IPS-15b (cell line): ENCODE data around the gene HIKESHI.

ENCODE experiments used
- H3K27me3 ChIP-seq: one replicate; pipeline ENCODE4 v1.6.1; 2013; ENCODE audit warnings: low read length; ENCODE audit not compliant: control insufficient read depth, insufficient read depth
- H3K36me3 ChIP-seq: one replicate; pipeline ENCODE4 v1.6.1; 2013; ENCODE audit warnings: low read length; ENCODE audit not compliant: control insufficient read depth, insufficient read depth
- H3K4me1 ChIP-seq: one replicate; pipeline ENCODE4 v1.6.1; 2013; ENCODE audit warnings: mild to moderate bottlenecking, low read length; ENCODE audit not compliant: control insufficient read depth, insufficient read depth
- H3K4me3 ChIP-seq: one replicate; pipeline ENCODE4 v1.5.1; 2013; ENCODE audit warnings: low read depth, low read length
- H3K9ac ChIP-seq: one replicate; pipeline ENCODE4 v1.6.1; 2013; ENCODE audit warnings: low read depth, mild to moderate bottlenecking, low read length
- H3K9me3 ChIP-seq: one replicate; pipeline ENCODE4 v1.6.1; 2013; ENCODE audit warnings: mild to moderate bottlenecking, low read length; ENCODE audit not compliant: control insufficient read depth, insufficient read depth

HIKESHI gene

DNA sequence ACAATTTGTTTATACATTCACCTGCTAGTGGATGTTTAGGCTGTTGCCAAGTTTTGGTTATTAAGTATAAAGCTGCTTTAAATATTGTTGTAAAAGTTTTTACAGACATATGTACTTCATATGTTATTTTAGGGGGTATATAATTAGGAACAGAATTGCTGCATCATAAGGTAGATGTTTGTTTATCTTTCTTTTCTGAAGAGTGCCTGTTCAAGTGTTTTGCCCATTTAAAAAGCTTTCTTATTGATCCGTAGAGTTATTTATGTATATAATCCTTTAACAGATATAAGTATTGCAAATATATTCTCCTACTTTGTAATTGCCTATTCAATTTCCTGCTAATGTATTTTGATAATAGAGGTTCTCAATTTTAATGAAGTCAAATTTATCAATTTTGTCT is 61.4 kb downstream of the HIKESHI start:
- no peak overlapping the region for H3K4me3 ChIP-seq

DNA sequence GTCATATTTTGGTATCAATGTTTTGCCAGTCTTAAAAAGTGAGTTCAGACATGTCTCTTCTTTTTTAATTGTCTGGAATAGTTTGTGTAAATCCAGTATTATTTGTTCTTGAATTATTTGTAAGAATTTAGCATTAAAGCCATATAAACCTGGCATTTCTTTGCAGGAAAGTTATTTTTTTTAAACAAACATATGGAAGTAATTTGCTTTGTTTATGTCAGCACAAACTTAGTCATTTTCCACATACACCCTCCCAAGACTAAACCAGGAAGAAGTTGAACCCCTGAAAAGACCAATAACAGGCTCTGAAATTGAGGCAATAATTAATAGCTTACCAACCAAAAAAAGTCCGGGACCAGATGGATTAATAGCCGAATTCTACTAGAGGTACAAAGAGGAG is 63.5 kb downstream of the HIKESHI start:
- Histone ChIP-seq H3K4me3 (no peak overlapping the region), H3K9me3 (no peaks in the 10 kb centered on the region), H3K4me1 (no peaks in the 10 kb centered on the region), H3K36me3 (no peaks in the 10 kb centered on the region), H3K27me3 (no peaks in the 10 kb centered on the region), H3K9ac (no peak overlapping the region)

More for the DNA sequence above, 61.4 kb downstream of the HIKESHI start:
- Histone ChIP-seq H3K27me3 (no peaks in the 10 kb centered on the region), H3K4me1 (no peaks in the 10 kb centered on the region), H3K9ac (no peak overlapping the region), H3K36me3 (no peaks in the 10 kb centered on the region), H3K9me3 (no peaks in the 10 kb centered on the region)

DNA sequence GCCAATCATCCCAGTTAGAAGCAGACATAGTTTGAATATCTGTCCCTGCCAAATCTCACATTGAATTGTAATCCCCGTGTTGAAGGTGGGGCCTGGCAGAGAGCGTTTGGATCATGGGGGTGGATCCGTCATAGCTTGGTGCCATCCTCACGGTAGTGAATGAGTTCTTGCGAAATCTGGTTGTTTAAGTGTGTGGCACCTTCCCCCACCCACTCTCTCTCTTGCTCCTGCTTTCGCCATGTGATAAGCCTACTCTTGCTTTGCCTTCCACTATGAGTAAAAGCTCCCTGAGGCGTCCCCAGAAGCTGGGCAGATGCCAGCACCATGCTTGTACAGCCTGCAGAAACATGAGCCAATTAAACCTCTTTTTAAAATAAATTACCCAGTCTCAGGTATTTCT is 67.6 kb downstream of the HIKESHI start:
- H3K36me3 ChIP-seq, result no peaks in the 10 kb centered on the region
- no peak overlapping the region for H3K9ac ChIP-seq
- H3K4me3 ChIP-seq, result no peak overlapping the region
- H3K4me1 ChIP-seq, result no peaks in the 10 kb centered on the region
- H3K9me3 ChIP-seq, result no peaks in the 10 kb centered on the region
- H3K27me3 ChIP-seq, result peaks cover 7% of the 10 kb centered on the region

DNA sequence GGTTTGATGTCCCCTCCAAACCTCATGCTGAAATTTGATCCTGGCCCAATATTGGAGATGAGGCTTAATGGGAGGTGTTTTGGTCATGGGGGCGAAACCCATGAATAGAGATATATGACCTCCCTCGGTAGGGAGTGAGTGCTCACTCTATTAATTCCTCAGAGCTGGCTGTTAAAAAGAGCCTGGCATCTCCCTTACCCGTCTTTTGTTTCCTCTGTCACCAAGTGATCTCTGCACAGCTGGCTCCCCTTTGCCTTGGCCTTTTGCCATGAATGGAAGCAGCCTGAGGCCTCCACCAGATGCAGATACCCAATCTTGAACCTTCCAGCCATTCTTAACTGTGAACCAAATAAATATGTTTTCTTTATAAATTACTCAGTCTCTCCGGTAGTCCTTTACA is 68.1 kb downstream of the HIKESHI start:
- H3K9me3 ChIP-seq, result no peaks in the 10 kb centered on the region
- no peak overlapping the region for H3K9ac ChIP-seq
- no peaks in the 10 kb centered on the region for H3K4me1 ChIP-seq
- no peak overlapping the region for H3K4me3 ChIP-seq
- peaks cover 7% of the 10 kb centered on the region for H3K27me3 ChIP-seq
- no peaks in the 10 kb centered on the region for H3K36me3 ChIP-seq

DNA sequence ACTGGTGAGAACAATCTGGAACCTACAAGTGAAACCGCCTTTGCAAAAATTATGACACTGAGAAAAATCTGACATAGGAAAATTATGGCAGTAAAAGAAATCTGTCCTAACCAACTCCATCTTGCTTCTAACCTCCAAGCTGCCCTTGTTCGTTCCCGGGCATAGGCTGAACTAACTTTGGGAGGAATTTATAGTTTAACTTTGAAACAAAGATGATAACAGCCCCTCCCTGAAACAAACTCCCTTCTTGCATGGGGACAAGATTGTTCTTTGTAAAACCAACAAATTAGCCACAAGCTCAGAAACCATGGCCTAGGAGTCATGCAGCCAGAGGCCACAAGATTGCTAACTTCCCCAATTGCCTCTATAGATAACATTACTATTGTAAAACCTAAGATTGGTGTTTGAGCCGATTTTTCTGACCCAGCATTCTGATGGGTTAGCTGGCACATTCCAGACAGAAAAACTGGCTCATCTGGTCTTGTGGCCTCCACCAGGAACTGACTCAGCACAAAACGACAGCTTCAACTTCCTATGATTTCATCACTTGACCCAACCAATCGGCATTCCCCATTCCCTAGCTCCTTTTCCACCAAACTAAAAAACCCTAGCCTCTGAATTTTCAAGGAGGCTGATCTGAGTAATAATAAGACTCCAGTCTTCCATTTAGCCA is 69.0 kb downstream of the HIKESHI start:
- no peaks in the 10 kb centered on the region for H3K4me1 ChIP-seq
- H3K9me3 ChIP-seq, result no peaks in the 10 kb centered on the region
- peaks cover 10% of the 10 kb centered on the region for H3K27me3 ChIP-seq
- H3K4me3 ChIP-seq, result no peak overlapping the region
- H3K36me3 ChIP-seq, result no peaks in the 10 kb centered on the region
- H3K9ac ChIP-seq, result no peak overlapping the region

DNA sequence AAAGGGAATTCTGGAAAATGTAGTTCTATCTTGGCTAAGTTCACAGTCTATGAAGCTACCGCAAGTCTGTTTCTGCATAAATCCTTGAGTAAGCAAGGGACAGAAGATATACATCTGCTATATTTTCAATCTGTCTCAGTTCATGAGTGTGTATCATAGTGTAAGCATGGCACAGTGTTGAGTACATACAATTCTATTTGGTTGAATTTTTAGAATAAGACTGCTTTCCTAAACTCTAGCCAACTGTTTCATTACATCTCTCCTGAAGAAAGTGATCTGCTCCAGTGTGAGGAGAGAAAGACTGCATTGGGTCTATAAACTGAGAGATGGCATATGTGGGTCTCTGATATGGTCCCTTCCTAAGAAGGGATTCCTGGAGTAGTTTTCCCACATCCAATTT is 70.0 kb downstream of the HIKESHI start:
- no peaks in the 10 kb centered on the region for H3K4me1 ChIP-seq
- H3K27me3 ChIP-seq, result peaks cover 10% of the 10 kb centered on the region
- no peaks in the 10 kb centered on the region for H3K9me3 ChIP-seq
- H3K4me3 ChIP-seq, result no peak overlapping the region
- no peak overlapping the region for H3K9ac ChIP-seq
- no peaks in the 10 kb centered on the region for H3K36me3 ChIP-seq

DNA sequence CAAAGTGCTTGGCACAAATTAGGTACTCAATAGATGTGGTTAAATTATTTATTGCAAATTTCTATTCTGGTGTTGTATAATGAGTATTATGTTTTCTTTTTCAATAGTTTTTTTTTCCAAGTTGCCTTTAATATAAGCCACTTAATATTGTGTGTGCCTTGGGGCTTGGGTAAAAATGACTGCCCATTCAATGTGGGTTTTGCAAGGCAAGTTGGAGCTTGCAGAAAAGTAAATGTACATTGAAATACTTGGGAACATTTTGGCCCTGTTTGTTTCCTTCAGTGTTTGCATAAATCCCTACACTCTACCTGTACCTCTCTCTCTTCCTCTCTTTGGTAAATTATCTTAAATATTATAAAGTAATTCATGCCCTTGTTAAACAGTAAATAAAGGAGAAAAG is 70.5 kb downstream of the HIKESHI start:
- Histone ChIP-seq H3K4me1 (no peaks in the 10 kb centered on the region), H3K9me3 (no peaks in the 10 kb centered on the region), H3K36me3 (no peaks in the 10 kb centered on the region), H3K4me3 (no peak overlapping the region), H3K27me3 (peaks cover 10% of the 10 kb centered on the region), H3K9ac (no peak overlapping the region)

DNA sequence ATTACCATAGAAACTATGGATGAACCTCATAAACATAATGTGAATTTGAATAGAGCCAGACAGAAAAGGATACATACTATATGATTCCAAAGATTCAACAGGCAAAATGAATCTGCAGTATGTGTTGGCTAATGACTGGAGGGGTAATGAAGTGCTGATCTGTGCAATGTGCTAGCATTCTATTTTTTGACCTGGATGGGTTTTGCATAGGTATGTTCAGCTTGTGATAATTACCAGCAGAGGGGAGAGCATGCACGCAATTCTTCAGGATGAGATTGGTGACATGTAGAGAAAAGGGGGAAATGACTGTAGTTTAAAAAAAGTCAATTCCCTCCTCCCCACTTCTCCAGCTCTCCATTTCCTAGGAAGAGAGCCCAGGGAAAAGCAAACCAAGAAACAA is 72.0 kb downstream of the HIKESHI start:
- no peak overlapping the region for H3K9ac ChIP-seq
- H3K9me3 ChIP-seq, result no peaks in the 10 kb centered on the region
- H3K36me3 ChIP-seq, result no peaks in the 10 kb centered on the region
- H3K4me1 ChIP-seq, result no peaks in the 10 kb centered on the region
- peaks cover 10% of the 10 kb centered on the region for H3K27me3 ChIP-seq
- H3K4me3 ChIP-seq, result peak overlapping the region; percentile 48

DNA sequence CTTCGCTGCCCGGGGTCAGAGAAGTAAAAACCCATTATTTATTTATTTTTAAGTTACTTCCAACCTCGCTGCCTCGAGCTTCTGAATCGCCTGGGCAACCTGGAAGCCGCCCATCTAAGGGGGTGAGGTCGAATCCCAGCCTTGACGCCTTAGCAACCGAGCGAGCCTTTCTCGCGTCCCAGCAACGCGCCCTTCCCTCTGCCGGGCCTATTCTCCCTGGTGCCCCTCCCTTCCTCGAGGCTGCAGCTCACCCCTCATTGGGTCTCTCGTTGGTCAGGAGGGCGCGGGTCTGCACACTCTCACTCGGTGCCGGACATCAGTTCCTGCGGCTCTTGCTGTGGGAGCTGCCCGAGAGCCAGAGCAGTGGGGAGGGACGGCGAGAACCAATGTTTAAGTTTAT is 72.5 kb downstream of the HIKESHI start, which contains the start of gene CCDC81:
Gene CCDC81 (plus strand): TSS at position 302 of the 400 bp plus-strand sequence. CDS start 277 bp downstream, outside the sequence.
- no peaks in the 10 kb centered on the region for H3K9me3 ChIP-seq
- H3K4me3 ChIP-seq, result peak within 1 kb of the TSS; percentile 48
- no peaks in the 10 kb centered on the region for H3K4me1 ChIP-seq
- no peaks in the 10 kb centered on the region for H3K36me3 ChIP-seq
- peaks cover 10% of the 10 kb centered on the region for H3K27me3 ChIP-seq
- no peak within 1 kb of the TSS for H3K9ac ChIP-seq

DNA sequence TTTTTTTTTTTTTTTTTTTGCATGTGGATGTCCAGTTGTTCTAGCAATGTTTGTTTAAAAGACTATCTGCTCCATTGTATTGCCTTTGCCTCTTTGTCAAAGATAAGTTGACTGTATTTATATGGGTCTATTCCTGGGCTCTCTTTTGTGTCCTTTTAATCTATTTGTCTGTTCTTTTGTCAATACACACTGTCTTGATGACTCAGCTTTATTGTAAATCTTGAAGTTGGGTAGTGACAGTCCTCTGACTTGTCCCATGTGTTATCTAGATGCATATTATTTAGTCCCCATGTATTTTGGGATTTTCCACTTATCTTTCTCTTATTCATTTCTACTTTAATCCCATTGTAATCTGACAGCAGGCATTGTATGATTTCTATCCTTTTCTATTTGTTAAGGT is 75.9 kb downstream of the HIKESHI start:
- Histone ChIP-seq H3K9ac (no peak overlapping the region), H3K9me3 (no peaks in the 10 kb centered on the region), H3K36me3 (no peaks in the 10 kb centered on the region), H3K27me3 (peaks cover 10% of the 10 kb centered on the region), H3K4me1 (no peaks in the 10 kb centered on the region), H3K4me3 (no peak overlapping the region)

DNA sequence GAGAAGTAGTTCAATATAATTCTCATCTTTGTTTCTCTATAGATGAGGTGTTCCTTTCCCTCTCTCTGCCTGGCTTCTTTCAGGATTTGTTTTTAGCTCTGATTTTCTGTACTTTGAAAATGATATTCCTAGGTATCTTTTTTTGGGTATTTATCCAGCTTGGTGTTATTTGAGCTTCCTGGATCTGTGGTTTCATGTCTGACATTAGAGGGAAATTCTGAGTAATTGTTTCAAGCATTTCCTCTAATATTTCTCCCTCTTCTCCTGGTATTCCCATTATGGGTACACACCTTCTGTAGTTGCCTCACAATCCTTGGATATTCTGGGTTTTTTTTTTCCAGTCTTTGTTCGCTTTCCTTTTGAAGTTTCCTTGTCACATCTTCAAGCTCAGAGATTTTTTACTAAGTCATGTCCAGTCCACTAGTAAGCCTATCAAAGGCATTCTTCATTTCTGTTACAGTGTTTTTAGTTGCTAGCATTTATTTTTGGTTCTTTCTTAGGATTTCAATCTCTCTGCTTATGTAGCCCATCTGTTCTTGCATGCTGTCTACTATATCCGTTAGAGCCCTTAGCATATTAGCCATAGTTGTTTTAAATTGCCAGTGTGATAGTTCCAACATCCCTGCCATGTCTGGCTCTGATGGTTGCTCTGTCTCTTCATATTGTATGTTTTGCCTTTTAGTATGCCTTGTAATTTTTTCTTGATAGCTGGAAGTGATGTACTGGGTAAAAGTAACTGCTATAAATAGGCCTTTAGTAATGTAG is 78.4 kb downstream of the HIKESHI start:
- Histone ChIP-seq H3K9me3 (no peaks in the 10 kb centered on the region), H3K27me3 (peaks cover under 1% of the 10 kb centered on the region), H3K9ac (no peak overlapping the region)

More for the DNA sequence above, 78.4 kb downstream of the HIKESHI start:
- Histone ChIP-seq H3K4me3 (no peak overlapping the region), H3K36me3 (no peaks in the 10 kb centered on the region), H3K4me1 (no peaks in the 10 kb centered on the region)
